K562 (cell line): ENCODE measurements around the gene SPSB1. TPM values are rescaled to one million over a fixed set of nuclear protein-coding genes. Genes with fewer than 3 reads are reported as not detected.

Experiments
- POLR3A ChIP-seq: IDR thresholded peaks from 2 replicates; pipeline ENCODE4 v1.6.1; 2011; ENCODE audit warnings: borderline replicate concordance, mild to moderate bottlenecking, moderate library complexity; ENCODE audit not compliant: insufficient read length, insufficient read depth; ENCODE audit errors: extremely low read depth
- RBM25 ChIP-seq: fragments of 200-400 bp; formaldehyde crosslinking; IDR thresholded peaks from 2 replicates; pipeline ENCODE4 v1.6.1; 2018; ENCODE audit warnings: low read length, low read depth, moderate library complexity; ENCODE audit not compliant: severe bottlenecking
- ZNF121 ChIP-seq: sonication (generic); formaldehyde crosslinking; conservative IDR thresholded peaks from 2 replicates; pipeline ENCODE4 v1.8.0; 2022; ENCODE audit warnings: missing genetic modification reagents
- polyA plus RNA-seq, 8 experiments: library from polyadenylated mRNA; depleted of rRNA in 4 of 8; stranded (reverse) in 5 of 8; unstranded in 3 of 8; fragments of >200 nt; fragmentation: Nextera tagmentation in 2 of 8; fragmentation: Illumina TruSeq in 1 of 8; extraction: Ambion mirVana in 2 of 8; extraction: Trizol in 1 of 8; gene quantifications; 2 replicates each; pipeline versions ENCODE4 v1.2.1 to v1.2.3, GENCODE V29; 2011 to 2014; ENCODE audit warnings: inconsistent platforms in 1 of 8, missing spikeins in 1 of 8
- total RNA-seq, 7 experiments: library from RNA; depleted of rRNA in 6 of 7; stranded (reverse); fragments of >200 nt in 6 of 7; fragmentation: Illumina TruSeq in 2 of 7; extraction: Trizol in 2 of 7; gene quantifications; 2 replicates each; pipeline versions ENCODE4 v1.2.1 to v1.2.3, GENCODE V29; 2011 to 2021; ENCODE audit warnings: low replicate concordance in 1 of 7
- TF ChIP-seq, protein P1 (sequence below), 2 experiments: fragments of 150-350 bp in 1 of 2; IDR thresholded peaks; 2 replicates each; pipeline ENCODE4 v1.6.1; 2012 to 2016; ENCODE audit warnings: low read depth in 2 of 2, low read length in 2 of 2, mild to moderate bottlenecking in 1 of 2, moderate library complexity in 1 of 2
- TF ChIP-seq, protein P2 (sequence below): sonication (generic); formaldehyde crosslinking; IDR thresholded peaks from 2 replicates; pipeline ENCODE4 v1.8.0; 2022; ENCODE audit warnings: missing genetic modification reagents, mild to moderate bottlenecking, borderline replicate concordance

SPSB1 gene
- total and polyA plus RNA-seq, 9 of the 15 experiments (the other 6 are each of a cell fraction or from before 2014, with no cell fraction given): 0.06 to 0.35 (median 0.14) TPM; not detected in 6

DNA sequence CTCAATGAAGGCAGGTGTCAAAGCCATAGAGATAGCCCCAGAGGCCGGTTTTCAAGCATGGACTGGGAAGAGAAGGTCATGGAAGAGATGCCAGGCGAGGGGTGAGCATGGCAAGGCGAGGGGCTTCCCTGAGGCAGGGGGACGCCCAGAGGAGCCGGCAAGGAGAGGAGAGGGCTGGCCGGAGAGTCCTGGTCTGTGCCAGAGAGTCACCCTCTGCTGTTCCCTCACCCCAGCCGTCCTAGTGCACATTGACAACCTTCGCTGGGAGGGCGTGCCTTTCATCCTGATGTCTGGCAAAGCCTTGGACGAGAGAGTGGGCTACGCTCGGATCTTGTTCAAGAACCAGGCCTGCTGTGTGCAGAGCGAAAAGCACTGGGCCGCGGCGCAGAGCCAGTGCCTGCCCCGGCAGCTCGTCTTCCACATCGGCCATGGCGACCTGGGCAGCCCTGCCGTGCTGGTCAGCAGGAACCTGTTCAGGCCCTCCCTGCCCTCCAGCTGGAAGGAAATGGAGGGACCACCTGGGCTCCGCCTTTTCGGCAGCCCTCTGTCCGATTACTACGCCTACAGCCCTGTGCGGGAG is 29.3 kb upstream of the SPSB1 start (continued):
- TF ChIP-seq, protein P1, sequence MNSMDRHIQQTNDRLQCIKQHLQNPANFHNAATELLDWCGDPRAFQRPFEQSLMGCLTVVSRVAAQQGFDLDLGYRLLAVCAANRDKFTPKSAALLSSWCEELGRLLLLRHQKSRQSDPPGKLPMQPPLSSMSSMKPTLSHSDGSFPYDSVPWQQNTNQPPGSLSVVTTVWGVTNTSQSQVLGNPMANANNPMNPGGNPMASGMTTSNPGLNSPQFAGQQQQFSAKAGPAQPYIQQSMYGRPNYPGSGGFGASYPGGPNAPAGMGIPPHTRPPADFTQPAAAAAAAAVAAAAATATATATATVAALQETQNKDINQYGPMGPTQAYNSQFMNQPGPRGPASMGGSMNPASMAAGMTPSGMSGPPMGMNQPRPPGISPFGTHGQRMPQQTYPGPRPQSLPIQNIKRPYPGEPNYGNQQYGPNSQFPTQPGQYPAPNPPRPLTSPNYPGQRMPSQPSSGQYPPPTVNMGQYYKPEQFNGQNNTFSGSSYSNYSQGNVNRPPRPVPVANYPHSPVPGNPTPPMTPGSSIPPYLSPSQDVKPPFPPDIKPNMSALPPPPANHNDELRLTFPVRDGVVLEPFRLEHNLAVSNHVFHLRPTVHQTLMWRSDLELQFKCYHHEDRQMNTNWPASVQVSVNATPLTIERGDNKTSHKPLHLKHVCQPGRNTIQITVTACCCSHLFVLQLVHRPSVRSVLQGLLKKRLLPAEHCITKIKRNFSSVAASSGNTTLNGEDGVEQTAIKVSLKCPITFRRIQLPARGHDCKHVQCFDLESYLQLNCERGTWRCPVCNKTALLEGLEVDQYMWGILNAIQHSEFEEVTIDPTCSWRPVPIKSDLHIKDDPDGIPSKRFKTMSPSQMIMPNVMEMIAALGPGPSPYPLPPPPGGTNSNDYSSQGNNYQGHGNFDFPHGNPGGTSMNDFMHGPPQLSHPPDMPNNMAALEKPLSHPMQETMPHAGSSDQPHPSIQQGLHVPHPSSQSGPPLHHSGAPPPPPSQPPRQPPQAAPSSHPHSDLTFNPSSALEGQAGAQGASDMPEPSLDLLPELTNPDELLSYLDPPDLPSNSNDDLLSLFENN (IDR thresholded peaks at IDR 0.05; ENCODE audit: low read depth in 2 of 2, low read length in 2 of 2): no peak
- TF ChIP-seq POLR3A (no peak), ZNF121 (CRISPR knock-in tag) (no peak), RBM25 (no peak)
- TF ChIP-seq, protein P2, sequence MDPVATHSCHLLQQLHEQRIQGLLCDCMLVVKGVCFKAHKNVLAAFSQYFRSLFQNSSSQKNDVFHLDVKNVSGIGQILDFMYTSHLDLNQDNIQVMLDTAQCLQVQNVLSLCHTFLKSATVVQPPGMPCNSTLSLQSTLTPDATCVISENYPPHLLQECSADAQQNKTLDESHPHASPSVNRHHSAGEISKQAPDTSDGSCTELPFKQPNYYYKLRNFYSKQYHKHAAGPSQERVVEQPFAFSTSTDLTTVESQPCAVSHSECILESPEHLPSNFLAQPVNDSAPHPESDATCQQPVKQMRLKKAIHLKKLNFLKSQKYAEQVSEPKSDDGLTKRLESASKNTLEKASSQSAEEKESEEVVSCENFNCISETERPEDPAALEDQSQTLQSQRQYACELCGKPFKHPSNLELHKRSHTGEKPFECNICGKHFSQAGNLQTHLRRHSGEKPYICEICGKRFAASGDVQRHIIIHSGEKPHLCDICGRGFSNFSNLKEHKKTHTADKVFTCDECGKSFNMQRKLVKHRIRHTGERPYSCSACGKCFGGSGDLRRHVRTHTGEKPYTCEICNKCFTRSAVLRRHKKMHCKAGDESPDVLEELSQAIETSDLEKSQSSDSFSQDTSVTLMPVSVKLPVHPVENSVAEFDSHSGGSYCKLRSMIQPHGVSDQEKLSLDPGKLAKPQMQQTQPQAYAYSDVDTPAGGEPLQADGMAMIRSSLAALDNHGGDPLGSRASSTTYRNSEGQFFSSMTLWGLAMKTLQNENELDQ (CRISPR knock-in tag): no peak
